CMK (cell line): ENCODE results near the gene TRAF2.

Source experiments
- DNase-seq: peaks from one replicate; pipeline ENCODE4 v3.0.0-alpha.2; 2010; ENCODE audit warnings: low read depth

TRAF2 gene

DNA sequence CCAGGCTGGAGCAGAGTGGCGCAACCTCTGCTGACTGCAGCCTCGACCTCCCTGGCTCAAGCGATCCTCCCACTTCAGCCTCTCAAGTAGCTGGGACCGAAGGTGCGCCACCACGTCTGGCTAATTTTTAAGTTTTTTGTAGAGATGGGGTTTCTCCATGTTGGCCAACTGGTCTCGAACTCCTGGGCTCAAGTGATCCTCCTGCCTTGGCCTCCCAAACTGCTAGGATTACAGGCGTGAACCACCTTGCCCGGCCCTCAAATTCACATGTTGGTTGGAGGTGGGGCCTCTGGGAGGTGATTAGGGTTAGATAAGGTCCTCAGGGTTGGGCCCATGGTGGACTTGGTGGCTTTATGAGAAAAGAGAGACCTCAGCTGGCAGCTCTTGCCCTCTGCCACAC lies 75.8 kb downstream of the TRAF2 start:
- no peak for DNase-seq

DNA sequence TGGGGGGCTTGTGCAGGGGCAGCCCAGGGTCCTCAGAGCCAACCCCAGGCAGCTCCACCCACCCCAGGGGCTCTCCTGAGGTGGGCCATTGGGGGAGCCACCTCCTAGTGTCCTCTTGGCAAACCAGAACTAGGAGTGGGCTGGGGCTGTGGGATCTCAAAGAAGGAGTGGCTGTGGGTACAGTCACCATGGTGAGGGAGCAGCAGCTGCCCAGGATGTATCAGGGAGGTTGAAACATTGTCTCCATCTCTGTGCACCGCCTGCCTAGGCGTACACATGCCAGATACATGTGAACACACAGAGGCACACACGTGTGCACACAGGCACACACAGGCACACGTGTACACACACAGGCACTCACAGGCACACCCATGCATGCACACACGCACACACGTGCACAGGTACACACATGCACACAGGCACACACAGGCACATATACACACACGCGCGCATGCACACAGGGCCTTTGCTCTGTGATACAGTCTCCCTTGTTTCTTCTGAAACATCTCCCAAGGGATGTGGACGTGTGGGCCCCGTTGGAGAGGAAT lies 76.5 kb downstream of the TRAF2 start:
- DNase-seq: no peak

DNA sequence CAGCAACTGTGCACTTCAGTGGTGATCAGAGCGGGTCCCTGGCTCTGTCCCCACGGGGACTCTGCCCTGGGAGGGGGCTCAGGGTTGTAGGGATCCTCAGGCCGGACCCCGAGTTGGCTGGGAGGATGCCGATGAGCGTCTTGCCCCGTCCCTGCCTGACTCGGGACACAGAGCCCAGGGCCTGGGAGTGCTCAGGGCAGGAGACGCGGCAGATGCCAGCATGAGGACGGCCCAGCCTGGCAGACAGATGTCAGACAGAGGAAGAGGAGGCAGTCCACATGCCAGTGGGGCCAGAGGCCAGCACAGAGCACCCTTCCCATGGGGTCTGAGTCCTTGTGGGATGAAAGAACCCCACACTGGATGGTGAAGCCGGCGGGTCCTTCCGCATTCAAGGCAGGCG lies 77.0 kb downstream of the TRAF2 start:
- no peak for DNase-seq

DNA sequence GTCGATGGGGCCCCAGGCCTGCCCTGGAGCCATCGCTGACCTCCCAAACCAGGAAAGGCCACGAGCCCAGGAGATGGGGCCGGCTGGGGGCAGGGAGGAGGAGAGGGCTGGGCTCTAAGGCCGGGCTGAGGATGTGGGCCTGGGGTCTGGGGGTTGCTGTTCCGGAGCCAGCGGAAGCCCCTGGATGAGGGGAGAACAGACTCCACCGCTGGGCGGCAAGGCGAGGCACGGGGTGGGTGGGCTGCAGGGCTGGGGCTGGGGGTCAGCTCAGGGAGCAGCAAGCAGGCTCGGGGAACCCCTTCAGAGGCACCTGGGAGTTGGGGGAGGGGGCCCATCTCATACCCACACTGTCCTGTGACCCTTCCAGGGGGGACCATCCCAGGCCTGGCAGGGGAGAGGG lies 77.4 kb downstream of the TRAF2 start:
- DNase-seq: no peak

DNA sequence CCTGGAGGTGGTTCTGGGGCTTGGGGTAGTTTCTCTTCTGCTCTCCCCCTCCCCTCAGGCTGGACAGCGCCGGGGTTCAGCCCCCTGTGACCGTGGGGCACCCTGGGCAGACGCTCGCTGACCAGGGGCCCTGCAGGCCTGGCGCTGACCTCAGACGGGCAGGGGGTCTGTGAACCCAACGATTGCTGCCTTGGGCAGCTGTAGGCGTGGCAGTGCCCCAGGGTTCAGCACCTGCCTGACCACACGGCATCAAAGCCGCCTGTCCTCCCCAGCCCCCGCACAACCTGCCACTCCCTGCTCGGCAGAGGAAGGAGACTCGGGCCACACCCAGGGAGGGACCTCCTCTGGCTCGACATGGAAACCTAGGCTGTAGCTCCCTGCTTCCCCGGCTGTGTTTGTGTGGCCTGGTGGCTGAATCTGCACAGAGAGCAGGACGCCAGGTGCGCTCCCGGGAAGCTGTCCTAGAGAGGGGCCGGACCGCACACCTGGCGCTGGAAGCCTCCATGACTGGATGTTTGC lies 77.9 kb downstream of the TRAF2 start:
- no peak for DNase-seq

DNA sequence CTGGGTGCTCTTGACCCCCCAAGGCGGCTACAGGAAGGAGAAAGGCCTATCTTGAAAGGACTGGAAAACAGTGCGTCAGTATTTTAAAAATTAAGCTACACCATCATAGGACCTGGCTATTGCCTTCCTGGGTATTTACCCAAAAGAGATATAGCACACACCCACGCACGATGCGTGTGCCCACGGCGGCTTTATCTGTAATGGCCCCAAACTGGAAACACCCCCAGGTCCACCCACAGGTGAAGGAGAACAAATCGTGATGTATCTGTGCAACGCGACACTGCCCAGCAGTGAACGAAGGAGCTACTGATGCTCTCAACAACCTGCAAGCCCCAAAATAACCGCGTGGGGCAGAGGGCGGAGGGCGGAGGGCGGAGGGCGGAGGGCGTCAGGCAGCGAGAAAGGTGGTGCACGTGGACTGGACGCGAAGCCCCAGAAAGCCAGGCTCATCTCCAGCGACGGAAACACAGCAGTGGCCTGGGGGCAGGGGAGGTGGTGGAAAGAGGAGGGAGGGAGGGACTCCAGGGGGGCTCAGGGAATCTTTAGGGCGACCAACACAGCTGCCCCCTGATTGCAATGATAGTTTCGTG lies 78.6 kb downstream of the TRAF2 start:
- no peak for DNase-seq

DNA sequence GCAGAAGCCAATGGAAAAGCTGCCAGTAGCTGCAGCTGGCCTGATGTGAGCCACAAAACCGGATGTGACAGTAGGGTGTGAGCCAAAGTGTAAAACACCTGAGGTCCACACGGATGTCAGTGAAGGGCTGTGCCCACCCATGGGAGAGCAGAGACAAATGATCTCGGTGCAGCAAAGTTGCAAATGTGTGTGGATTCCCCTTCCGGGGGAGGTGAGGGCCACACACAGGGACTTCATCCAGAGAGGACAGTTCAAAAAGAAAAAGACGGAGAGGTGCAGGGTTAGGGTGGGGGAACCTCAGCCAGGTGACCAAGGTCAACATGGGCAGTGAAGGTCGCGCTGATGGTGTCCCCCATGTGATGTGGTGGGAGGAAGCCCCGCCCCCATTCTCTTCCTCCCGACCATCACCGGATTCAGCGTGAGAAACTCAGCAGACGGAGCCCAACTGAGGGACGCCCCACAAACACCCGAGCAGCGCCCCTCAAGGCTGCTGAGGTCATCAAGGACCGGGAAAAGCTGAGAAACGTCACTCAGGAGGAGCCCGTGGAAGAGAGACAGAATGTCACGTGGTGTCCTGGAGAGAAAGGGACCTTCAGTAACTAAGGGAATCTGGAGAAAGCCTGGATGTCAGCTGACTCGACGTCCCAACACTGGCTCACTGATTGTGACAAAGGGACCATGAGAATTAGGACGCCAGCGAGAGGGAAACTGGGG lies 79.6 kb downstream of the TRAF2 start:
- DNase-seq: no peak

DNA sequence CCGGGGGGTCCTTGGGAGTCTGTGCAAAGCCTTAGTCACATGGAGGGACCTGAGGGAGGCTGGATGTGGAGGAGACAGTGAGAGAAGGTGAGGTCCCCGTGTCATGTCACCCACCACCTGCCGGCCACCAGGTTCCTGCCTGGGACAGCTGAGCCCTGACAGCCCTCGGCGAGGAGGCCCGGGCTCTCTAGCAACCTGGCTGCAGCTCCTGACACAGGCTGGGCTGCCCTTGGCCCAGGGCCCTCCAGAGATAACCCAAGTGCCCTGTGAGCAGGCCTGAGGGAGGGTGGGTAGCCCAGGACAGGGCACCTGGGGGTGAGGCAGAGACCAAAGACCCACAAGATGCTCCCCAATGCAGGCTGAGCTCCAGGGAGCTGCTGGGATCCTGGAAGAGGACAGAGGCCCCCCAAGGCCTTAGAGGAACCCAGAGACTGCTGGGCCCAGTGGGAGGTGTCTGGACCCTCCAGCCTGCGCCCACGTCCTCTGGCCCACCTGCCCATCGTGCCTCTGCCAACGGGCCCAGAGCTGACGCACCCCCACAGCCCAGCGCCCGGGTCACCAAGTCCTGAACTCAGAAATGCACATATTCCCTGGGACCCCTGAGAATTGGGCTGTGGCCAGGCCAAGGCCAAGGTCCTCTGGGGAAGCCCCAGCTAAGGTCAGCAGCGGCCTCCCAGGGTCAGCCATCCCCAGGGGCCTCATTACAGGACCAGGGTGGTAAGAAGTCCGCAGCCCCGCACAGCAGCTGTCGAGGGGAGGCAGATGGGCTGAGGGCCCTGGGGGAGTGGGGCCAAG lies 82.2 kb downstream of the TRAF2 start:
- DNase-seq: no peak

DNA sequence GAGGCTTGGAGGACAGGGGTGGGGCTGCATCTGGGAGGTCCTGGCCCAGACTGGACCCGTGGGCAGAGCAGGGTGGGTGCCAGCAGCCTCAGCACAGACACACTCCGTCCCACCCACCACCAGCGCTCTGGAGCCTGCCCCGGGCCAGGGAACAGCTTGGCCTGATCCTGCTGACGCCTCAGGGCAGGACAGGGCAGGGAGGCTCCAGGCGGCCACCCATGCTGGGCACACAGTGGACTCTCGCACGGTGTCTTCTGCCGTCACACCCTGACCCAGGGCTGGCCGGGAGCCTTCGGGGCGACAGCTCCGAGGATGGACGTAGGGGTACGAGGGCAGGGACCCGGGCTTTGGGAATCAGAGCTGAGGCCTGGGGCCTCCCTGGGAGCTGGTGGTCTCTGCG lies 82.8 kb downstream of the TRAF2 start:
- DNase-seq: no peak

DNA sequence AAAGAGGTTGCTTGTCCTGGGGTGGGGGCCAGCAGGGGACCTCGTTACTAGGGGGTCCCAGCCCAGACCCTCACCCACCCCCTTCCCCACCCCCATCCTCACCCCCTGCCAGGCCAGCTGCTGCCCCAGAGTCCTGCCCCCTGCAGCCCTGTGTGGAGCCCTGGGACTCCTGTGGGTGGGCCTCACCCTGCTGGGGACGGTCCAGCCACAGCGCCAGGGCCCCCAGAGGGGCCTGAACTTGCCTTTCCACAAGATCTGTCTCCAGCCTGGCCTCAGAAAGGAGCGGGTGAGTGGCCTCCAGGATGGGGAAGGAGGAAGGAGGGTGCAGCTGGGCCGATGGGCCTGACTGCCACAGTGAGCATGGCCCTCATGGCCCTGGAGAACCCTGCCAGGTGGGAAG lies 83.5 kb downstream of the TRAF2 start:
- DNase-seq: no peak

DNA sequence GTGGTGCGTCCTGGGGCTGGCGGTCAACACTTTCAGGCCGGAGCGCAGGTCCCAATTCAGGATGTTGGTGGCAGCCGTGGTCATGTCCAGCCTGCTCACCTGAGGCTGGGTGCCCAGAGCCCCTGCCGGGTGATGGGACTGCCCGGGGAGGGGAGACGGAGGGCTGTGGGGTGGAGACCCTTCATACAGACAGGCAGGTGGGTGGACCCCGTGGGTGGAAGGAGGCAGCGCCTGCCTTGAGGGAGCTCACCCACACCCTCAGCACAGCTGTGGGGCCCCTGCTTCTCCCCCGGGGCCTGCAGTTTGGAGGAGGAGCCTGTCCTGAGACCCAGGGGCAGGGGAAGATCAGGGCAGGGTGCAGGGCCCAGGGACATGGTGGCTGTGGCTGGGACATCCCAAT lies 84.0 kb downstream of the TRAF2 start:
- DNase-seq: no peak

DNA sequence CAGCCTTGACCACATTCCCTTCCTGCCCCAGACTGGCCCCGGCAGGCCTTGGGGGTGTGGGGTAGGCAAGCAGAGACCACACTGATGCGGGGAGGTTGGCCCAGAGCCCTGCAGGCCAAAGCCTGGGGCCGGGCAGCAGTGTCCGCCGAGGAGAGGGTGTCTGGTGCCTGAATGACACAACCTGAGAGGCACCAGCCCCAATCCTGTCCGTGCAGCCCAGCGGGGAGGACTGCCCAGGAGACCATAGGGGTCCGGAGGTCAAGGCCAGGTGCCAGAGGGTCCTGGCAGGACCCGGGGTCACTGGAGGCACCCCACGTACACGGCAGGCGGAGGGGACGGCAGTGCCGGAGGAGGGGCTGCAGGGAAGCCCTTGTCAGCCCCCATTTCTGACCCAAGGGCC lies 85.4 kb downstream of the TRAF2 start:
- DNase-seq: no peak

DNA sequence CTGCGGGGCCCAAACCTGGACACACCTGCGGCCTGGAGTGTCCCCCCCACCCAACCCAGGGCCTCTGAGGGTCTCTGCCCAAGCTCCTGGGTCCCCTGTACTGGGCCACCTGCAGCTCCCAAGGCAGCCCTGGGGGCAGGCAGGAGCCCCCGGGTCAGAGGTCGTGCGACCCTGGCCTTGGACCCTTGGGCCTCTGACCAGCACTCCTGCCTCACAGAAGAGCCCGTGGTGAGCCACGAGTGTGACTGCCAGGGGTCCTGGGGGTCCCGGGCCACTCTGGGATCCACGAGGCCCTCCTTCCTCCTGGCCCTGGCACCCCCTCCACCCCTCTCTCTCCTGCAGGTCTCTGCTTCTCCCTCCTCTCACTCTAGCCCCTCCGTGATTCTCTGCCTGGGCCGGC lies 86.0 kb downstream of the TRAF2 start:
- DNase-seq: no peak

DNA sequence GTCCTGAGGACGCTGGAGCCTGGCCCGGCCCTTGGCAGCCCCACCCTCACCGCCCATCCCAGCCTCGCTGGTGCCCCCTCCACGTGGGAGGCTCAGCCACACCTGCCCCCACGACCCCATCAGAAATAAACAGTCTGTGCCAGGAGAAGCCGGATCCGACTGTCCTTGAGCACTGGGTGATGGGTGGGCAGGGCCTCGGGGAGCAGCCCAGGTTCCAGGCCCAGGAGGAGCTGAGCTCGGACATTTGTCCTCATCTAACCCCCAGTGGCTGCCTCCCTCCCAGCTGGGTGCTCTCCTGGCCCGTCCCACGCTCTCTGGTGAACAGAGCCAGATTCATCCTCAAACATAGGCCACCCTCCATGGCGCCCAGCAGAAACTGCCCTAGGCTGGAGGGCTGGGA lies 86.4 kb downstream of the TRAF2 start:
- no peak for DNase-seq

DNA sequence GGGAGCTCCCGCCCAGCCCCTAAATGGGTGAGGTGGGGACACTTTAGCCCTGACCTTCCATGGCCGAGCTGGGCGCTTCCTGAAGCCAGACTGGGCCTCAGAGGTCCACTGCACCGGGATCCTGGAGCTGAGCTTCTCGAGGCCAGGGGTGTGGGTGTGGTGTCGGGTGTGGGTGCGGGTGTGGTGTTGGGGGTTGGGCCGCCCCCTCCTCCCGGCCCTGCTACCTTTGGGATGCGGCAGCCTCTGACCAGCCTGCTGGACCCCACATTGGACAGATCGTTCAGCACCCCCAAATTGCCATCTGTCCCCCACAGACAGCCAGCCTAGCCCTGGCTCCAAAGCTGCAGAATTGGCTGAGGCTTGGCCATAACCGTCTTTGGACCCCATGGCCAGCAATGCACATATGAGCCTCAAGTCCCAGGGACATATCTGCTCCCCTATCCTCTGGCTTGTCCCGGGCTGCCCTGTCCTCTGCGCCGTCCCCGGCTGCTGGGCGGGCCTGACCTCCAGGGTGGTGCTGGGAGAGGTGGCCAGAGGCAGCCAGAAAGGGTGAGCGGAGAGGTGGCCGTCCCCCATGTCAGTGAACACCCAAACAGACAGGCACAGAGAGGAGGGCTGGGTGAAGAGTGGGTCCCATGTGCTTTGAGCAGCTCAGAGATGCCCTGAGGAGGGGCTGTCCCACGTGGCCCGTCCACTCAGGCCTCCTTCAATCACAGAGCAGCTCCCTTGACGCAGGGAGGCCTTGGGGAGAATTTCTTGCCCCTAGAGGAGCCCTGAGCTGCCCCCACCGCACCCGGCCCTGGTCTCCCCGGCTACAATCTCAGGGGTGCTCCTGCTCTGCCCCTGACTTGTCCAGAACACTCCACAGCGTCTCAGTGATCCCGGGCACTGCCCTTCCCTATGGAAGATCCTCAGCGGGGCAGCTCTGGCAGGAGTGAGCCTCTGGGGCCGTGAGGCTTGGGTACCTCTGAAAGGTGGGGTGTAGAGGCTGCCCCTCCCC lies 87.6 kb downstream of the TRAF2 start:
- no peak for DNase-seq

DNA sequence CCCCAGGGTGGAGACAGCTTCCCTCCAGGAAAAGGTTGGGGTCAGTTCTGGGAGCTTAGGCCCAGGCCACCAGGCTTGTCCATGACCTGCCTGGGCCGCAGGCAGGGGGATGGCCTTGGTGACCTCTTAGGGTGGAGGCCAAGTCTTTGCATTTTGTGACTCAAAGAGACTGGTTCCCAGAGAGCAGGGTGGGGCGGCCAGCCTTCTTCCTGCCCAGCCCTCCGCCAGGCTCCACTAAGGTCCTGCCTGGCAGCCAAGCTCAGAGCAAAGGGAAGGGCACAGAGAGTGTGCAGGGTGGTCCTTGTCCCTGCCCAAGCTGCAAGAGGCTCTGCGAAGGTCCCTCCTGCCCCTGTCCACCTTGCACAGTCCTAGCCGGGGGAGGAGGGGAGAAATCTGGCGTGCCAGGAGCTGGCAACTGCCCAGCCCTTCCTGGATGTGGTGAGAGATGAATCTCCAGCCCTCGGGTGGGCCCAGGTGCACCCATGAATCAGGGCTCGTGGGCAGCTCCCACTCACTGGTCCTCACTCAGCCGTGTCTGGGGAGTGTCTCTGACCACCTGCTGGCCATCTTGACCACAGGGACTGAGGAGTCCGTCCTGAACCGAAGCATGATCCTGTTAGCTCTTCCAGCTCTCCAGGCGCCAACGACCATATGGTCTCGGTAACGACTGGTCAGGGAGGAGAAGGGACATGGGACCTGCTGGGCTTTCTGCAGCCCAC lies 88.7 kb downstream of the TRAF2 start:
- no peak for DNase-seq

DNA sequence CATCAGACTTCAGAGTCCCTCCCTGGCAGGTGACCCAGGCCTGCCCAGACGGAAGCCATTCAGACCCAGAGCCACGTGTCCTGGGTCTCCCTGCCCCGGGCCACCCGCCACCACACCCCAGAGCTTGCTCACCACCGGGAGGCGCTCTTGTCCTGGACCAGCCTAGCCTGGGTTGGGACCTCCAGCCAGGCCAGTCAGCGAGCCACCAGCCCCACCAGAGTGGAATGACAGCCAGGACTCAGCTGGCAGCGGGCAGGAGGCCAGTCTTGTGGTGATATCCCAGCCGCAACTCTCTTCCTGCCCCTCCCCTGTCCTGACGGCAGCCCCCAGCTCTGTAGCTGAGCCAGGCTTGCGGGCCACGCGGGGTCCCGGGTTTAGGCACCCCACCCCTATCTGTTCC lies 89.3 kb downstream of the TRAF2 start:
- peak; percentile 87 for DNase-seq
